ENCODE measurements around the gene GSTM3. TPM values are rescaled to one million over a fixed set of nuclear protein-coding genes. Genes with fewer than 3 reads are reported as not detected.

The GSTM3 gene
- total and polyA plus RNA-seq, 9 of the 15 experiments (the other 6 are each of a cell fraction or from before 2014, with no cell fraction given), result 3.9 to 24.5 (median 9.4) TPM

GRCh38 chr1:109776911-109777310, 36.1 kb upstream of the GSTM3 start (continued):
- TF ChIP-seq WHSC1 (IDR thresholded peaks at IDR 0.05; ENCODE audit: low read length) (no peak), HCFC1 (IDR thresholded peaks at IDR 0.05; ENCODE audit: low read depth, low read length) (peak; percentile 19; the same call in 1 of the 2 replicates), MYC (IDR thresholded peaks at IDR 0.05; ENCODE audit: low read depth, low read length) (peak; percentile 42; the same call in 1 of the 2 replicates), MYC (CRISPR knock-in tag; IDR thresholded peaks at IDR 0.05; ENCODE audit: borderline replicate concordance, low read depth) (no peak), ARID1B (IDR thresholded peaks at IDR 0.05) (0 out of 2 replicates have a peak, but pooled peaks have one; percentile 12), SIN3B (IDR thresholded peaks at IDR 0.05; ENCODE audit: low read depth) (peak; percentile 32; the same call in 1 of the 2 replicates), ELF4 (CRISPR knock-in tag; IDR thresholded peaks at IDR 0.05) (no peak), RAD21 (CRISPR knock-in tag; conservative IDR thresholded peaks at IDR 0.05 in 1 of 2, IDR thresholded peaks at IDR 0.05 in 1 of 2) (peak; percentile 100), KLF16 (IDR thresholded peaks at IDR 0.05) (peak; percentile 4; the same call in 1 of the 2 replicates), TBL1XR1 (IDR thresholded peaks at IDR 0.05; ENCODE audit: low read length in 2 of 2) (peak in 1 of 2 experiments; percentile 42; a peak in 1 of 4 replicates), ETV1 (tag; conservative IDR thresholded peaks at IDR 0.05; ENCODE audit: low read depth) (no peak), STAG1 (CRISPR knock-in tag; IDR thresholded peaks at IDR 0.05; ENCODE audit: borderline replicate concordance) (peak; percentile 100), SPI1 (IDR thresholded peaks at IDR 0.05; ENCODE audit: borderline replicate concordance, low read depth, low read length) (0 out of 2 replicates have a peak, but pooled peaks have one; percentile 11), VEZF1 (CRISPR knock-in tag; IDR thresholded peaks at IDR 0.05) (peak; percentile 50; the same call in 1 of the 2 replicates), ZHX1 (conservative IDR thresholded peaks at IDR 0.05; ENCODE audit: low read length) (0 out of 2 replicates have a peak, but pooled peaks have one; percentile 53), ZKSCAN1 (IDR thresholded peaks at IDR 0.05; ENCODE audit: low read depth, low read length) (peak; percentile 59), HOMEZ (CRISPR knock-in tag; IDR thresholded peaks at IDR 0.05) (0 out of 2 replicates have a peak, but pooled peaks have one; percentile 61), HDAC2 (IDR thresholded peaks at IDR 0.05) (0 out of 2 replicates have a peak, but pooled peaks have one; percentile 29), E2F1 (CRISPR knock-in tag; IDR thresholded peaks at IDR 0.05) (peak; percentile 81), ZBTB26 (CRISPR knock-in tag; IDR thresholded peaks at IDR 0.05) (0 out of 2 replicates have a peak, but pooled peaks have one; percentile 9), ZFP36 (IDR thresholded peaks at IDR 0.05; ENCODE audit: low read depth, low read length, partially characterized antibody) (peak; percentile 54)
